Neuron (in vitro differentiated cells): ENCODE results near the gene DENND4C.

Experiments used
- H2AFZ ChIP-seq: one replicate; pipeline ENCODE4 v1.6.1; 2013; ENCODE audit warnings: low read depth, mild to moderate bottlenecking, inconsistent platforms, low read length, moderate library complexity
- H3K27me3 ChIP-seq: one replicate; pipeline ENCODE4 v1.6.1; 2013; ENCODE audit warnings: low read length; ENCODE audit not compliant: insufficient read depth
- H3K36me3 ChIP-seq: one replicate; pipeline ENCODE4 v1.6.1; 2013; ENCODE audit warnings: low read length; ENCODE audit not compliant: insufficient read depth
- H3K4me1 ChIP-seq: one replicate; pipeline ENCODE4 v1.6.1; 2013; ENCODE audit warnings: low read length; ENCODE audit not compliant: insufficient read depth
- H3K4me3 ChIP-seq: 2 replicates; pipeline ENCODE4 v1.5.1; 2013; ENCODE audit warnings: mild to moderate bottlenecking, low read length, moderate library complexity
- H3K9me3 ChIP-seq: one replicate; pipeline ENCODE4 v1.6.1; 2013; ENCODE audit warnings: low read length

The DENND4C gene

GRCh38 chr9:19201899-19202891 lies 28.3 kb upstream of the DENND4C start:
- Histone ChIP-seq H3K4me1 (no peaks in the 10 kb centered on the region), H2AFZ (no peak overlapping the region), H3K9me3 (no peaks in the 10 kb centered on the region), H3K27me3 (no peaks in the 10 kb centered on the region), H3K4me3 (no peak overlapping the region), H3K36me3 (no peaks in the 10 kb centered on the region)

GRCh38 chr9:19203058-19203457 lies 27.4 kb upstream of the DENND4C start:
- Histone ChIP-seq H3K9me3 (no peaks in the 10 kb centered on the region), H3K27me3 (no peaks in the 10 kb centered on the region), H3K36me3 (no peaks in the 10 kb centered on the region), H3K4me1 (no peaks in the 10 kb centered on the region), H3K4me3 (no peak overlapping the region), H2AFZ (no peak overlapping the region)

- H3K4me1 ChIP-seq: no peaks in the 10 kb centered on the region
- H3K4me3 ChIP-seq: no peak overlapping the region
Observed at GRCh38 chr9:19208653-19209052, 21.8 kb upstream of the DENND4C start.

GRCh38 chr9:19209188-19209587 lies 21.3 kb upstream of the DENND4C start:
- Histone ChIP-seq H3K27me3 (no peaks in the 10 kb centered on the region), H3K4me1 (no peaks in the 10 kb centered on the region), H3K36me3 (no peaks in the 10 kb centered on the region), H2AFZ (no peak overlapping the region), H3K4me3 (no peak overlapping the region), H3K9me3 (no peaks in the 10 kb centered on the region)

More at GRCh38 chr9:19208653-19209052, 21.8 kb upstream of the DENND4C start:
- Histone ChIP-seq H3K36me3 (no peaks in the 10 kb centered on the region), H3K27me3 (no peaks in the 10 kb centered on the region), H2AFZ (no peak overlapping the region), H3K9me3 (no peaks in the 10 kb centered on the region)

GRCh38 chr9:19213823-19214222 lies 16.7 kb upstream of the DENND4C start:
- Histone ChIP-seq H3K4me3 (no peak overlapping the region), H3K36me3 (no peaks in the 10 kb centered on the region), H3K27me3 (no peaks in the 10 kb centered on the region), H3K4me1 (no peaks in the 10 kb centered on the region), H3K9me3 (no peaks in the 10 kb centered on the region), H2AFZ (no peak overlapping the region)

GRCh38 chr9:19216466-19216865 lies 14.0 kb upstream of the DENND4C start:
- no peak overlapping the region for H3K4me3 ChIP-seq
- no peak overlapping the region for H2AFZ ChIP-seq
- no peaks in the 10 kb centered on the region for H3K36me3 ChIP-seq
- no peaks in the 10 kb centered on the region for H3K4me1 ChIP-seq
- no peaks in the 10 kb centered on the region for H3K27me3 ChIP-seq
- no peaks in the 10 kb centered on the region for H3K9me3 ChIP-seq

- H3K36me3 ChIP-seq: no peaks in the 10 kb centered on the region
- H3K9me3 ChIP-seq: no peaks in the 10 kb centered on the region
- H3K4me1 ChIP-seq: no peaks in the 10 kb centered on the region
- H3K27me3 ChIP-seq: no peaks in the 10 kb centered on the region
- no peak overlapping the region for H2AFZ ChIP-seq
- no peak overlapping the region for H3K4me3 ChIP-seq
Observed at GRCh38 chr9:19221326-19221725, 9.2 kb upstream of the DENND4C start.

- no peaks in the 10 kb centered on the region for H3K9me3 ChIP-seq
Observed at GRCh38 chr9:19223724-19224123, 6.8 kb upstream of the DENND4C start.

GRCh38 chr9:19224563-19224962 lies 5.9 kb upstream of the DENND4C start:
- Histone ChIP-seq H3K36me3 (no peaks in the 10 kb centered on the region), H2AFZ (no peak overlapping the region), H3K4me1 (peaks cover 4% of the 10 kb centered on the region), H3K4me3 (no peak overlapping the region), H3K27me3 (no peaks in the 10 kb centered on the region), H3K9me3 (no peaks in the 10 kb centered on the region)

More at GRCh38 chr9:19223724-19224123, 6.8 kb upstream of the DENND4C start:
- Histone ChIP-seq H3K4me1 (no peaks in the 10 kb centered on the region), H3K36me3 (no peaks in the 10 kb centered on the region), H3K27me3 (no peaks in the 10 kb centered on the region), H2AFZ (no peak overlapping the region), H3K4me3 (no peak overlapping the region)

GRCh38 chr9:19229595-19230354 lies 718 bp upstream of the DENND4C start:
- Histone ChIP-seq H2AFZ (peak overlapping the region; percentile 96), H3K36me3 (no peaks in the 10 kb centered on the region), H3K27me3 (no peaks in the 10 kb centered on the region), H3K4me1 (peaks cover 21% of the 10 kb centered on the region), H3K4me3 (peak overlapping the region; percentile 97), H3K9me3 (no peaks in the 10 kb centered on the region)

GRCh38 chr9:19231126-19231903 lies 822 bp downstream of the DENND4C start:
- no peaks in the 10 kb centered on the region for H3K27me3 ChIP-seq
- H3K36me3 ChIP-seq: no peaks in the 10 kb centered on the region
- peak overlapping the region; percentile 69 for H3K4me3 ChIP-seq
- no peaks in the 10 kb centered on the region for H3K9me3 ChIP-seq
- H3K4me1 ChIP-seq: peaks cover 21% of the 10 kb centered on the region
- peak overlapping the region; percentile 62 for H2AFZ ChIP-seq

GRCh38 chr9:19231904-19232822 lies 1.7 kb downstream of the DENND4C start:
- Histone ChIP-seq H3K9me3 (no peaks in the 10 kb centered on the region), H3K4me3 (peak overlapping the region; percentile 69), H3K27me3 (no peaks in the 10 kb centered on the region), H2AFZ (no peak overlapping the region), H3K36me3 (no peaks in the 10 kb centered on the region), H3K4me1 (peaks cover 21% of the 10 kb centered on the region)
